Kidney epithelial cell (primary cell): ENCODE measurements around the gene PCDH10. TPM values are rescaled to one million over a fixed set of nuclear protein-coding genes. Genes with fewer than 3 reads are reported as not detected.

Experiments used
- DNase-seq: peaks from one replicate; pipeline ENCODE4 v3.0.0-alpha.2; 2010; ENCODE audit warnings: low read depth
- H3K27me3 ChIP-seq: 2 replicates; pipeline ENCODE4 v1.6.0; 2011; ENCODE audit warnings: low read length; ENCODE audit not compliant: control insufficient read depth, insufficient read depth
- H3K36me3 ChIP-seq: 2 replicates; pipeline ENCODE4 v1.5.1; 2011; ENCODE audit warnings: low read length; ENCODE audit not compliant: control insufficient read depth, insufficient read depth
- H3K4me3 ChIP-seq: 2 replicates; pipeline ENCODE4 v1.5.1; 2011; ENCODE audit warnings: low read depth, mild to moderate bottlenecking, control low read depth, low read length
- CTCF ChIP-seq: IDR thresholded peaks from 2 replicates; pipeline ENCODE4 v1.5.1; 2011; ENCODE audit warnings: mild to moderate bottlenecking, moderate library complexity, low read length, control low read depth, inconsistent platforms; ENCODE audit not compliant: insufficient read depth, poor library complexity, severe bottlenecking
- total RNA-seq: library from RNA; depleted of rRNA; stranded (reverse); fragments of >200 nt; gene quantifications from 2 replicates; pipeline ENCODE4 v1.2.3, GENCODE V29; 2015

The PCDH10 gene
- total RNA-seq, 1 donor from 2014 or later = 2.0 TPM

DNA sequence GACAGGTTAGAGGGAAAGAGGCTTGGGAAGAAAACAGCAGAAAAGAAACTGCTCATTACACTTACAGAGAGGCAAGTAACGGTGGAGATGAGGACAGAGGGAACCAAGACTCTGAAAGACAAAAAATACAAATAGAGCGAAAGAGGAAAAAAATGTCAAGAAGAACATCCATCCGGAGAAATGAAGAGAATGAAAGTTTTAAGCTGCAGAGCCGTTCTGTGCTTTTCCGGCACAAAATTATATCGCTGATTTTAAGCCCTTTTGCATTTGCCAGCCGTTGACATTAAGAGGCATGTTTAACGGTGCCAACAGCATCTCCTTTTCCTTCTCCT lies 236 bp downstream of the PCDH10 start:
- H3K36me3 ChIP-seq = no peaks in the 10 kb centered on the region
- peaks cover 39% of the 10 kb centered on the region for H3K27me3 ChIP-seq
- peak overlapping the region; percentile 35 for H3K4me3 ChIP-seq
- DNase-seq = no peak
- TF ChIP-seq CTCF = no peak

GRCh38 chr4:133149932-133150471 lies 908 bp downstream of the PCDH10 start:
- Histone ChIP-seq H3K27me3 (peaks cover 39% of the 10 kb centered on the region), H3K4me3 (peak overlapping the region; percentile 35), H3K36me3 (no peaks in the 10 kb centered on the region)
- no peak for TF ChIP-seq CTCF
- no peak for DNase-seq

- H3K4me3 ChIP-seq = peak overlapping the region; percentile 35
- DNase-seq = no peak
Measured at GRCh38 chr4:133150486-133151340, 1.6 kb downstream of the PCDH10 start.

GRCh38 chr4:133151341-133151690 lies 2.2 kb downstream of the PCDH10 start:
- Histone ChIP-seq H3K4me3 (peak overlapping the region; percentile 35), H3K27me3 (peaks cover 40% of the 10 kb centered on the region), H3K36me3 (no peaks in the 10 kb centered on the region)
- TF ChIP-seq CTCF = no peak
- no peak for DNase-seq

More at GRCh38 chr4:133150486-133151340, 1.6 kb downstream of the PCDH10 start:
- Histone ChIP-seq H3K27me3 (peaks cover 39% of the 10 kb centered on the region), H3K36me3 (no peaks in the 10 kb centered on the region)
- no peak for TF ChIP-seq CTCF

DNA sequence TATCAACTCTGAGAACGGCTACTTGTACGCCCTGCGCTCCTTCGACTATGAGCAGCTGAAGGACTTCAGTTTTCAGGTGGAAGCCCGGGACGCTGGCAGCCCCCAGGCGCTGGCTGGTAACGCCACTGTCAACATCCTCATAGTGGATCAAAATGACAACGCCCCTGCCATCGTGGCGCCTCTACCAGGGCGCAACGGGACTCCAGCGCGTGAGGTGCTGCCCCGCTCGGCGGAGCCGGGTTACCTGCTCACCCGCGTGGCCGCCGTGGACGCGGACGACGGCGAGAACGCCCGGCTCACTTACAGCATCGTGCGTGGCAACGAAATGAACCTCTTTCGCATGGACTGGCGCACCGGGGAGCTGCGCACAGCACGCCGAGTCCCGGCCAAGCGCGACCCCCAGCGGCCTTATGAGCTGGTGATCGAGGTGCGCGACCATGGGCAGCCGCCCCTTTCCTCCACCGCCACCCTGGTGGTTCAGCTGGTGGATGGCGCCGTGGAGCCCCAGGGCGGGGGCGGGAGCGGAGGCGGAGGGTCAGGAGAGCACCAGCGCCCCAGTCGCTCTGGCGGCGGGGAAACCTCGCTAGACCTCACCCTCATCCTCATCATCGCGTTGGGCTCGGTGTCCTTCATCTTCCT lies 2.7 kb downstream of the PCDH10 start:
- TF ChIP-seq CTCF = peak; percentile 21
- no peak for DNase-seq
- H3K27me3 ChIP-seq = peaks cover 40% of the 10 kb centered on the region
- peak overlapping the region; percentile 35 for H3K4me3 ChIP-seq
- H3K36me3 ChIP-seq = no peaks in the 10 kb centered on the region
